H9 (cell line): ENCODE data around the gene COMMD1. TPM values are rescaled to one million over a fixed set of nuclear protein-coding genes. Genes with fewer than 3 reads are reported as not detected.

ENCODE experiments used
- DNase-seq: peaks from one replicate; pipeline ENCODE4 v3.0.0-alpha.2; 2017
- H2AFZ ChIP-seq: one replicate; pipeline ENCODE4 v1.6.1; 2013; ENCODE audit warnings: mild to moderate bottlenecking, low read length, control low read depth, moderate library complexity
- H2AK5ac ChIP-seq: 2 replicates; pipeline ENCODE4 v1.6.1; 2013; ENCODE audit warnings: low read length, control low read depth, mixed read lengths; ENCODE audit not compliant: insufficient read length
- H2BK120ac ChIP-seq: one replicate; pipeline ENCODE4 v1.6.1; 2013; ENCODE audit warnings: low read depth, mild to moderate bottlenecking, low read length, control low read depth, inconsistent platforms; ENCODE audit not compliant: poor library complexity, severe bottlenecking
- H2BK12ac ChIP-seq: 2 replicates; pipeline ENCODE4 v1.6.1; 2013; ENCODE audit warnings: low read length, control low read depth, mixed read lengths, low read depth; ENCODE audit not compliant: insufficient read length
- H2BK15ac ChIP-seq: 2 replicates; pipeline ENCODE4 v1.6.1; 2013; ENCODE audit warnings: low read depth, low read length, control low read depth
- H2BK20ac ChIP-seq: one replicate; pipeline ENCODE4 v1.6.1; 2013; ENCODE audit warnings: low read depth, mild to moderate bottlenecking, low read length, control low read depth, inconsistent platforms; ENCODE audit not compliant: poor library complexity, severe bottlenecking
- H2BK5ac ChIP-seq: 2 replicates; pipeline ENCODE4 v1.6.1; 2013; ENCODE audit warnings: low read length, control low read depth, mixed read lengths; ENCODE audit not compliant: insufficient read length
- H3K14ac ChIP-seq: 2 replicates; pipeline ENCODE4 v1.6.1; 2013; ENCODE audit warnings: low read length, control low read depth; ENCODE audit not compliant: insufficient read depth
- H3K18ac ChIP-seq: 2 replicates; pipeline ENCODE4 v1.6.1; 2013; ENCODE audit warnings: low read depth, mild to moderate bottlenecking, mixed read lengths, low read length, control low read depth; ENCODE audit not compliant: insufficient read length
- H3K23ac ChIP-seq: 2 replicates; pipeline ENCODE4 v1.6.1; 2013; ENCODE audit warnings: low read length, control low read depth, mixed read lengths, low read depth; ENCODE audit not compliant: insufficient read length
- H3K23me2 ChIP-seq: 2 replicates; pipeline ENCODE4 v1.6.1; 2013; ENCODE audit warnings: low read depth, mild to moderate bottlenecking, mixed read lengths, low read length, control low read depth; ENCODE audit not compliant: insufficient read length, poor library complexity, severe bottlenecking
- H3K27ac ChIP-seq: 2 replicates; pipeline ENCODE4 v1.5.1; 2013; ENCODE audit warnings: low read length, control low read depth, mixed read lengths, low read depth; ENCODE audit not compliant: insufficient read length
- H3K27me3 ChIP-seq: 2 replicates; pipeline ENCODE4 v1.6.1; 2013; ENCODE audit warnings: low read length, control low read depth, inconsistent platforms; ENCODE audit not compliant: insufficient read depth
- H3K4ac ChIP-seq: 2 replicates; pipeline ENCODE4 v1.6.1; 2013; ENCODE audit warnings: low read depth, mild to moderate bottlenecking, control low read depth, inconsistent platforms, low read length, moderate library complexity
- H3K4me1 ChIP-seq: 2 replicates; pipeline ENCODE4 v1.6.1; 2013; ENCODE audit warnings: low read length, control low read depth, inconsistent platforms; ENCODE audit not compliant: insufficient read depth
- H3K4me2 ChIP-seq: 2 replicates; pipeline ENCODE4 v1.6.1; 2013; ENCODE audit warnings: low read length, control low read depth, mixed read lengths; ENCODE audit not compliant: insufficient read length, insufficient read depth
- H3K56ac ChIP-seq: 2 replicates; pipeline ENCODE4 v1.6.1; 2013; ENCODE audit warnings: low read depth, mild to moderate bottlenecking, mixed read lengths, low read length, control low read depth; ENCODE audit not compliant: insufficient read length
- H3K79me1 ChIP-seq: 2 replicates; pipeline ENCODE4 v1.6.1; 2013; ENCODE audit warnings: low read depth, mild to moderate bottlenecking, moderate library complexity, low read length, control low read depth, inconsistent platforms; ENCODE audit not compliant: insufficient read depth, poor library complexity, severe bottlenecking
- H3K79me2 ChIP-seq: 2 replicates; pipeline ENCODE4 v1.6.1; 2013; ENCODE audit warnings: low read length, control low read depth, inconsistent platforms; ENCODE audit not compliant: insufficient read depth
- H3K9ac ChIP-seq: 2 replicates; pipeline ENCODE4 v1.6.1; 2013; ENCODE audit warnings: low read length, control low read depth, mixed read lengths; ENCODE audit not compliant: insufficient read length; ENCODE audit errors: extremely low read depth
- H3K9me3 ChIP-seq: one replicate; pipeline ENCODE4 v1.6.1; 2013; ENCODE audit warnings: low read depth, low read length, inconsistent platforms; ENCODE audit not compliant: control insufficient read depth
- H3T11ph ChIP-seq: one replicate; pipeline ENCODE4 v1.6.1; 2013; ENCODE audit warnings: mild to moderate bottlenecking, low read length, control low read depth, inconsistent platforms
- H4K20me1 ChIP-seq: one replicate; pipeline ENCODE4 v1.6.1; 2013; ENCODE audit not compliant: control insufficient read depth, insufficient read length, insufficient read depth
- H4K5ac ChIP-seq: 2 replicates; pipeline ENCODE4 v1.6.1; 2013; ENCODE audit warnings: low read depth, mild to moderate bottlenecking, mixed read lengths, low read length, control low read depth; ENCODE audit not compliant: insufficient read length
- H4K8ac ChIP-seq: replicated peaks from 2 replicates; pipeline ENCODE4 v1.6.1; 2013; ENCODE audit warnings: low read length, control low read depth, mixed read lengths, low read depth; ENCODE audit not compliant: insufficient read length
- H4K91ac ChIP-seq: 2 replicates; pipeline ENCODE4 v1.6.1; 2013; ENCODE audit warnings: low read depth, mild to moderate bottlenecking, moderate library complexity, mixed read lengths, low read length, control low read depth; ENCODE audit not compliant: insufficient read length
- H3K27ac Mint-ChIP-seq, 3 experiments: 2 replicates in 2 of 3; 3 replicates in 1 of 3; pipeline ENCODE4 v1.8.0; 2020 to 2021; ENCODE audit warnings: mixed read lengths in 3 of 3, mild to moderate bottlenecking in 1 of 3, moderate library complexity in 1 of 3
- H3K27me3 Mint-ChIP-seq: 2 replicates; pipeline ENCODE4 v1.8.0; 2021; ENCODE audit warnings: low read depth, mild to moderate bottlenecking, moderate library complexity, mixed read lengths
- H3K36me3 Mint-ChIP-seq, 3 experiments: 2 replicates in 2 of 3; 3 replicates in 1 of 3; pipeline ENCODE4 v1.8.0; 2020 to 2021; ENCODE audit warnings: low read depth in 3 of 3, mixed read lengths in 3 of 3; ENCODE audit not compliant: insufficient read depth in 1 of 3
- H3K4me1 Mint-ChIP-seq, 2 experiments: 2 replicates each; pipeline ENCODE4 v1.8.0; 2020; ENCODE audit warnings: mixed read lengths in 2 of 2
- H3K4me3 Mint-ChIP-seq, 2 experiments: 2 replicates in 1 of 2; 3 replicates in 1 of 2; pipeline ENCODE4 v1.8.0; 2020 to 2021; ENCODE audit warnings: mild to moderate bottlenecking in 2 of 2, mixed read lengths in 2 of 2, moderate library complexity in 1 of 2
- H3K9me3 Mint-ChIP-seq, 2 experiments: 2 replicates in 1 of 2; 3 replicates in 1 of 2; pipeline ENCODE4 v1.8.0; 2020; ENCODE audit warnings: mild to moderate bottlenecking in 2 of 2, mixed read lengths in 2 of 2, moderate library complexity in 1 of 2
- CTCF ChIP-seq: fragments of 200-600 bp; sonication (generic); conservative IDR thresholded peaks from 3 replicates; pipeline ENCODE4 v1.8.0; 2021; ENCODE audit warnings: antibody characterized with exemption, mild to moderate bottlenecking
- WGBS: extraction: QIAGEN DNeasy Blood & Tissue Kit; methylation state at CpG from one replicate; pipeline ENCODE4 v1.1.7; 2013; ENCODE audit warnings: missing lambda C conversion rate, low lambda C conversion rate, mixed read lengths; ENCODE audit not compliant: insufficient read length; ENCODE audit errors: extremely low coverage; 5-methylcytosine and 5-hydroxymethylcytosine counted together
- total RNA-seq: library from RNA; stranded (reverse); gene quantifications from 2 replicates; pipeline ENCODE4 v1.2.1, GENCODE V29; 2021

The COMMD1 gene
- total RNA-seq, 1 experiment from 2014 or later = 31.5 TPM

- H3K4me3 Mint-ChIP-seq = no peak overlapping the region
- H3K56ac ChIP-seq = no peak overlapping the region
- H3T11ph ChIP-seq = no peak overlapping the region
- TF ChIP-seq CTCF = no peak
- H2BK12ac ChIP-seq = no peak overlapping the region
- H2AK5ac ChIP-seq = no peak overlapping the region
- no peak for DNase-seq
- H3K79me1 ChIP-seq = no peaks in the 10 kb centered on the region
- H3K9me3 ChIP-seq = no peaks in the 10 kb centered on the region
- H3K27ac ChIP-seq = no peak overlapping the region
- H3K14ac ChIP-seq = no peak overlapping the region
- H3K4me2 ChIP-seq = no peak overlapping the region
- no peak overlapping the region for H3K4ac ChIP-seq
- H3K18ac ChIP-seq = no peak overlapping the region
- no peaks in the 10 kb centered on the region for H3K27me3 ChIP-seq
- H4K91ac ChIP-seq = no peak overlapping the region
- no peak overlapping the region for H3K9ac ChIP-seq
- peaks cover 1% of the 10 kb centered on the region; the same call in 1 of the 2 replicates for H3K27me3 Mint-ChIP-seq
- H3K9me3 Mint-ChIP-seq = peaks cover 7 to 21% of the 10 kb centered on the region in 2 experiments
- no peak overlapping the region for H2AFZ ChIP-seq
- H3K23ac ChIP-seq = no peak overlapping the region
- H4K20me1 ChIP-seq = no peaks in the 10 kb centered on the region
- WGBS = no CpG with 5 or more reads among the region's 2 CpGs
- no peak overlapping the region for H2BK20ac ChIP-seq
- no peak overlapping the region for H3K27ac Mint-ChIP-seq
- H3K36me3 Mint-ChIP-seq = peaks cover 12 to 20% (median 19%) of the 10 kb centered on the region in 3 experiments
- H3K79me2 ChIP-seq = no peaks in the 10 kb centered on the region
- H2BK120ac ChIP-seq = no peak overlapping the region
- no peaks in the 10 kb centered on the region for H3K23me2 ChIP-seq
- H2BK15ac ChIP-seq = no peak overlapping the region
- no peaks in the 10 kb centered on the region for H3K4me1 Mint-ChIP-seq
- H4K5ac ChIP-seq = no peak overlapping the region
- H3K4me1 ChIP-seq = no peaks in the 10 kb centered on the region
- H4K8ac ChIP-seq = no peak overlapping the region
- no peak overlapping the region for H2BK5ac ChIP-seq
Measured at GRCh38 chr2:62042944-62043343, 137.5 kb downstream of the COMMD1 start.
